Endothelial cell of umbilical vein (primary cell): Measurements from ENCODE around the gene MPST. TPM values are rescaled to one million over a fixed set of nuclear protein-coding genes. Genes with fewer than 3 reads are reported as not detected.

ENCODE experiments used
- BruUV-seq: library from RNA; stranded (reverse); fragments of 400-500 nt; replicated peaks from 2 replicates; lab custom pipeline; 2021; lab: Mats Ljungman, UMichigan
- CTCF ChIA-PET: fragments of 300-600, 350-600 bp; sonication (Branson Sonifier 250); formaldehyde crosslinking; loops from one replicate; lab custom pipeline; 2021; ENCODE audit warnings: antibody characterized with exemption, inconsistent platforms; lab: Charles Lee
- POLR2A ChIA-PET: fragments of 300-600, 350-600 bp; sonication (Branson Sonifier 250); formaldehyde crosslinking; loops from one replicate; lab custom pipeline; 2021; ENCODE audit warnings: antibody characterized with exemption, inconsistent platforms; lab: Charles Lee
- DNase-seq: peaks from one replicate; pipeline ENCODE4 v3.0.0-alpha.2; 2011; ENCODE audit warnings: low read depth, low spot score
- FAIRE-seq: peaks from 2 replicates; lab custom pipeline; 2011; peaks lifted over from hg19 to GRCh38; lab: Jason Lieb, UNC
- H2AFZ ChIP-seq: 2 replicates; pipeline ENCODE4 v1.6.0; 2012; ENCODE audit warnings: low read depth, low read length, control low read depth, inconsistent platforms
- H3K27ac ChIP-seq: 2 replicates; pipeline ENCODE4 v1.5.1; 2011; ENCODE audit warnings: low read depth, mild to moderate bottlenecking, control low read depth, low read length, moderate library complexity; ENCODE audit not compliant: insufficient read depth
- H3K27me3 ChIP-seq, 2 experiments: 2 replicates each; pipeline versions ENCODE4 v1.6.0 to v1.6.1; 2011; ENCODE audit warnings: low read length in 2 of 2, mixed read lengths in 1 of 2; ENCODE audit not compliant: control insufficient read depth in 2 of 2, insufficient read depth in 2 of 2
- H3K36me3 ChIP-seq, 2 experiments: 2 replicates in 1 of 2; 3 replicates in 1 of 2; pipeline ENCODE4 v1.5.1; 2011; ENCODE audit warnings: low read length in 2 of 2, mild to moderate bottlenecking in 1 of 2, moderate library complexity in 1 of 2; ENCODE audit not compliant: control insufficient read depth in 2 of 2, insufficient read depth in 2 of 2; ENCODE audit errors: extremely low read depth in 1 of 2
- H3K4me1 ChIP-seq: 3 replicates; pipeline ENCODE4 v1.5.1; 2011; ENCODE audit warnings: mild to moderate bottlenecking, low read length; ENCODE audit not compliant: control insufficient read depth, insufficient read depth; ENCODE audit errors: extremely low read depth
- H3K4me2 ChIP-seq: 2 replicates; pipeline ENCODE4 v1.6.1; 2011; ENCODE audit warnings: low read length, control low read depth, mixed read lengths; ENCODE audit not compliant: insufficient read depth
- H3K4me3 ChIP-seq, 3 experiments: fragments of 200-600 bp in 1 of 3; sonication (generic), shearing (Covaris generic) in 1 of 3; replicated peaks in 1 of 3; 2 replicates each; pipeline ENCODE4 v1.5.1; 2011 to 2016; ENCODE audit warnings: control low read depth in 3 of 3, low read length in 3 of 3, mild to moderate bottlenecking in 2 of 3, inconsistent platforms in 1 of 3, low read depth in 1 of 3, moderate library complexity in 1 of 3; ENCODE audit not compliant: insufficient read depth in 1 of 3
- H3K79me2 ChIP-seq: 2 replicates; pipeline ENCODE4 v1.6.0; 2012; ENCODE audit warnings: low read length, inconsistent platforms; ENCODE audit not compliant: control insufficient read depth, insufficient read depth
- H3K9ac ChIP-seq: replicated peaks from 2 replicates; pipeline ENCODE3; 2011; ENCODE audit warnings: low read length, control low read depth; ENCODE audit not compliant: insufficient read depth; ENCODE audit errors: extremely low read depth
- H3K9me1 ChIP-seq: replicated peaks from 3 replicates; pipeline ENCODE4 v1.6.0; 2011; ENCODE audit warnings: mild to moderate bottlenecking, low read length; ENCODE audit not compliant: control insufficient read depth, insufficient read depth; ENCODE audit errors: extremely low read depth
- H3K9me3 ChIP-seq: replicated peaks from 2 replicates; pipeline ENCODE4 v1.5.1; 2012; ENCODE audit warnings: low read length, inconsistent platforms; ENCODE audit not compliant: control insufficient read depth, insufficient read depth
- H4K20me1 ChIP-seq: replicated peaks from 2 replicates; pipeline ENCODE3; 2011; ENCODE audit warnings: mild to moderate bottlenecking, low read length; ENCODE audit not compliant: control insufficient read depth, insufficient read depth; ENCODE audit errors: extremely low read depth
- CTCF ChIP-seq, 2 donors: IDR thresholded peaks; 1 replicate in 1 of 2; 2 replicates in 1 of 2; pipeline ENCODE4 v1.5.1; 2011; ENCODE audit warnings: low read length in 2 of 2, mild to moderate bottlenecking in 2 of 2, moderate library complexity in 2 of 2, control low read depth in 1 of 2, inconsistent platforms in 1 of 2, low read depth in 1 of 2; ENCODE audit not compliant: insufficient read depth in 1 of 2; ENCODE audit errors: extremely low read depth in 1 of 2
- EZH2 ChIP-seq: IDR thresholded peaks from 2 replicates; pipeline ENCODE4 v1.6.1; 2012; ENCODE audit warnings: borderline replicate concordance, low read depth, mild to moderate bottlenecking, moderate library complexity, low read length, inconsistent platforms; ENCODE audit not compliant: severe bottlenecking
- FOS ChIP-seq: IDR thresholded peaks from 2 replicates; pipeline ENCODE4 v1.6.1; 2011; ENCODE audit warnings: mild to moderate bottlenecking, low read length, moderate library complexity, borderline replicate concordance; ENCODE audit not compliant: insufficient read depth
- GATA2 ChIP-seq: IDR thresholded peaks from 2 replicates; pipeline ENCODE4 v1.7.0; 2011; ENCODE audit warnings: low read depth, mild to moderate bottlenecking, moderate library complexity, mixed read lengths, low read length; ENCODE audit not compliant: insufficient read length, insufficient read depth
- JUN ChIP-seq: IDR thresholded peaks from 2 replicates; pipeline ENCODE4 v1.6.1; 2011; ENCODE audit warnings: borderline replicate concordance, low read depth; ENCODE audit not compliant: insufficient read length, insufficient read depth
- MAX ChIP-seq: IDR thresholded peaks from 2 replicates; pipeline ENCODE4 v1.6.1; 2011; ENCODE audit not compliant: insufficient read depth, insufficient read length
- MYC ChIP-seq: IDR thresholded peaks from one replicate; pipeline ENCODE4 v1.6.1; 2011; ENCODE audit warnings: mild to moderate bottlenecking, low read depth, low read length
- POLR2A ChIP-seq: IDR thresholded peaks from 2 replicates; pipeline ENCODE4 v1.6.1; 2012; ENCODE audit warnings: low read depth, mild to moderate bottlenecking, control low read depth, low read length
- POLR2AphosphoS5 ChIP-seq: IDR thresholded peaks from 2 replicates; pipeline ENCODE4 v1.6.1; 2012; ENCODE audit warnings: low read depth, mild to moderate bottlenecking, control low read depth, low read length, moderate library complexity; ENCODE audit not compliant: insufficient read depth
- dilution Hi-C: fragments of 300-500 bp; cut with MboI; formaldehyde crosslinking; loops from one replicate; pipeline ENCODE4 v1.15.0; 2019; ENCODE audit warnings: low sequenced_read_pairs; ENCODE audit not compliant: extremely low pct_ligation_motif_present
- intact Hi-C: fragments of 100-400 bp; cut with micrococcal nuclease; formaldehyde crosslinking; loops from one replicate; pipeline ENCODE4 v1.10.0; 2022
- polyA plus RNA-seq, 4 experiments: library from polyadenylated mRNA; depleted of rRNA in 3 of 4; stranded (reverse) in 3 of 4; unstranded in 1 of 4; fragments of >200 nt; gene quantifications; 2 replicates each; pipeline versions ENCODE4 v1.2.1 to v1.2.3, GENCODE V29; 2011 to 2012; ENCODE audit warnings: missing spikeins in 1 of 4
- total RNA-seq: library from RNA; stranded (reverse); gene quantifications from 2 replicates; pipeline ENCODE4 v1.2.3, GENCODE V29; 2021

MPST gene
- total and polyA plus RNA-seq, 2 donors (not counting 3 experiments of a cell fraction or from before 2014, with no cell fraction given): 93.2 to 124 TPM

GRCh38 chr22:37037669-37038068 is 18.1 kb downstream of the MPST start:
- Histone ChIP-seq H2AFZ (no peak overlapping the region), H3K9me1 (no peaks in the 10 kb centered on the region), H3K79me2 (no peaks in the 10 kb centered on the region), H3K36me3 (no peaks in the 10 kb centered on the region), H3K27me3 (no peaks in the 10 kb centered on the region), H3K4me2 (no peak overlapping the region), H3K9ac (no peak overlapping the region), H3K9me3 (no peaks in the 10 kb centered on the region), H3K4me1 (peaks cover 16% of the 10 kb centered on the region), H3K27ac (no peak overlapping the region), H4K20me1 (no peaks in the 10 kb centered on the region), H3K4me3 (no peak overlapping the region)
- dilution Hi-C loops (no loop called here), intact Hi-C loops (no loop called here)
- FAIRE-seq: no peak
- ChIA-PET CTCF (interaction anchor here (1.1 to 6.8 kb wide), 2 partner anchors 12 to 17 kb away, joined by 3 to 33 read pairs; partner anchors contain the start of genes MPST and TST), POLR2A (no interaction called here)
- DNase-seq: no peak
- BruUV-seq: no TSS peak
- TF ChIP-seq POLR2AphosphoS5 (no peak), EZH2 (no peak), FOS (no peak), POLR2A (no peak), GATA2 (no peak), MAX (no peak), MYC (no peak), JUN (no peak), CTCF (IDR thresholded peaks at IDR 0.05; ENCODE audit: extremely low read depth in 1 of 2, insufficient read depth in 1 of 2, low read depth in 1 of 2, low read length in 2 of 2) (no peak)
